ENCODE measurements around the gene BMPR1A. TPM values are rescaled to one million over a fixed set of nuclear protein-coding genes. Genes with fewer than 3 reads are reported as not detected.

The BMPR1A gene
- total RNA-seq, 2 experiments from 2014 or later: 2.9 to 6.8 TPM

DNA sequence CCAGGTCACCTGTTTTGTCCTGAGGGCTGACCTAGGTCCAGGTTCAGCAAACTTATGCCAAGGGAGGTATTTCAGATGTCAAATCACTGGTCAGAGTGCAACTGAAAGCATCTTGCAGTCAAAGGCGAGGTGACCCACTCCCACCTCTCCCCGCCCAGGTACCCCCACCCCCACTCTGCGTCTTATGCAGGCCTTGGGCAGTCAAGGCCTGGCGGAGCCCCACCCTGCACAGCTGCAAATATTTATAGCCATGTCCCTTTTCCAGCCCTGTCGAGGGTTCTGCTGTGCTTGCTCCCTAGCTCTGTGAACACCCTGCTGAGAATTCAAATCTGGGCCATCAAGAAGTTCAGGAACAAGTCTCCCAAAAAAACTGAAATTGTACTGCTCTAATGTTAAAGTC, 40.6 kb upstream of the BMPR1A start:
- Mint-ChIP-seq H3K9me3 (no peaks in the 10 kb centered on the region), H3K4me3 (no peak overlapping the region), H3K36me3 (ENCODE audit: low read depth) (no peaks in the 10 kb centered on the region), H3K27ac (no peak overlapping the region), H3K4me1 (ENCODE audit: low read depth) (peaks cover 6% of the 10 kb centered on the region), H3K27me3 (ENCODE audit: low read depth) (no peaks in the 10 kb centered on the region)
- intact Hi-C loops (cut with micrococcal nuclease): loop anchor here (10.0 kb wide), 1 partner anchor 379 kb away; the partner anchor contains the start of genes GLUD1 and SHLD2
- CTCF ChIA-PET: interaction anchor here (0.7 kb wide), 1 partner anchor 31 kb away, joined by 3 read pairs; no protein-coding TSS in a partner anchor
- DNase-seq: no peak

- H3K27ac Mint-ChIP-seq: no peak overlapping the region
- no peaks in the 10 kb centered on the region for H3K36me3 Mint-ChIP-seq (ENCODE audit: low read depth)
- H3K4me3 Mint-ChIP-seq: no peak overlapping the region
- no peaks in the 10 kb centered on the region for H3K27me3 Mint-ChIP-seq (ENCODE audit: low read depth)
- no peaks in the 10 kb centered on the region for H3K9me3 Mint-ChIP-seq
- CTCF ChIA-PET: no interaction called here
- peaks cover 4% of the 10 kb centered on the region for H3K4me1 Mint-ChIP-seq (ENCODE audit: low read depth)
- no peak for DNase-seq
- intact Hi-C loops (cut with micrococcal nuclease): loop anchor here (10.0 kb wide), 1 partner anchor 378 kb away; the partner anchor contains the start of genes GLUD1 and SHLD2
Measured at GRCh38 chr10:86716466-86716865, 40.0 kb upstream of the BMPR1A start.

DNA sequence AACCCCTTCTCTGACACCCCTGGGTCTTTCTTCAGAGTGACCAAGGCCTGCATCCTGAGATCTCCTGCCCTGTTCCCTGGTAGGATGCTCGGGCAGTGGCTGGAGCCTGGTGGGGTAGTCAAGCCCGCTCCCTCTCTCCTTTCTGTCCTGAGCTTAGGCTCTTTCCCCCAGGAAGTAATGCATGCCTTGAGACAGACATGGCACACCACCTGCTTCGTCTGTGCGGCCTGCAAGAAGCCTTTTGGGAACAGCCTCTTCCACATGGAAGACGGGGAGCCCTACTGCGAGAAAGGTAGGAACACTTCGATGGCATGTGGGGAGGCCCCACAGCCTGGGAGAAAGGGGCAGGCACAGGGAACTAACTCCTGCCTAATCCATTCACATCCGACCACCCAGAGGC, 37.9 kb upstream of the BMPR1A start:
- CTCF ChIA-PET: no interaction called here
- no peak overlapping the region for H3K27ac Mint-ChIP-seq
- H3K4me3 Mint-ChIP-seq: no peak overlapping the region
- peaks cover 2% of the 10 kb centered on the region for H3K4me1 Mint-ChIP-seq (ENCODE audit: low read depth)
- intact Hi-C loops (cut with micrococcal nuclease): loop anchor here (10.0 kb wide), 1 partner anchor 376 kb away; the partner anchor contains the start of genes GLUD1 and SHLD2
- H3K9me3 Mint-ChIP-seq: no peaks in the 10 kb centered on the region
- no peaks in the 10 kb centered on the region for H3K27me3 Mint-ChIP-seq (ENCODE audit: low read depth)
- no peak for DNase-seq
- no peaks in the 10 kb centered on the region for H3K36me3 Mint-ChIP-seq (ENCODE audit: low read depth)

DNA sequence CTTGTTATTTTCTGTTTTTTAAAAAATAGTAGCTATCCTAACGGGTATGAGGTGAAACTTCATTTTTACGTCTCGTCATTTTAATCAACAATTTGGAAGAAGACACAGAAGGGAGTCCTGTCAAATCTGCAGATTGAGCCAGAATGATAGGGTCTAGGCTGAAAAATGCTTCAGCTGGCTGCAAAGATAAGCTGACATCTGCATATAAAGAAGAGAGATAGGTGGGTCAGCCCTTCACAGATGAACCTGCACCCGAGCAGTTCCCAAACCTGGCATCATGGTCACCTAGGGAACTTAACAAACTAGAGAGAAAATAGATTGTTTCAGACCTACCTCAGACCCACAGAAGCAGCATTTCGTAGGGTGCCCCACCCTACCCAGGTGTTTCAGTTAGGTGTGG, 35.2 kb upstream of the BMPR1A start:
- H3K9me3 Mint-ChIP-seq: no peaks in the 10 kb centered on the region
- no peak overlapping the region for H3K27ac Mint-ChIP-seq
- H3K4me1 Mint-ChIP-seq (ENCODE audit: low read depth): peaks cover 2% of the 10 kb centered on the region
- DNase-seq: no peak
- CTCF ChIA-PET: no interaction called here
- no peak overlapping the region for H3K4me3 Mint-ChIP-seq
- intact Hi-C loops (cut with micrococcal nuclease): no loop called here
- no peaks in the 10 kb centered on the region for H3K27me3 Mint-ChIP-seq (ENCODE audit: low read depth)
- H3K36me3 Mint-ChIP-seq (ENCODE audit: low read depth): no peaks in the 10 kb centered on the region

- intact Hi-C loops (cut with micrococcal nuclease): no loop called here
- Mint-ChIP-seq H3K4me3 (no peak overlapping the region), H3K27me3 (ENCODE audit: low read depth) (no peaks in the 10 kb centered on the region), H3K4me1 (ENCODE audit: low read depth) (peaks cover 2% of the 10 kb centered on the region), H3K9me3 (no peaks in the 10 kb centered on the region), H3K27ac (no peak overlapping the region), H3K36me3 (ENCODE audit: low read depth) (no peaks in the 10 kb centered on the region)
- DNase-seq: no peak
- CTCF ChIA-PET: no interaction called here
Measured at GRCh38 chr10:86723009-86723408, 33.4 kb upstream of the BMPR1A start.

DNA sequence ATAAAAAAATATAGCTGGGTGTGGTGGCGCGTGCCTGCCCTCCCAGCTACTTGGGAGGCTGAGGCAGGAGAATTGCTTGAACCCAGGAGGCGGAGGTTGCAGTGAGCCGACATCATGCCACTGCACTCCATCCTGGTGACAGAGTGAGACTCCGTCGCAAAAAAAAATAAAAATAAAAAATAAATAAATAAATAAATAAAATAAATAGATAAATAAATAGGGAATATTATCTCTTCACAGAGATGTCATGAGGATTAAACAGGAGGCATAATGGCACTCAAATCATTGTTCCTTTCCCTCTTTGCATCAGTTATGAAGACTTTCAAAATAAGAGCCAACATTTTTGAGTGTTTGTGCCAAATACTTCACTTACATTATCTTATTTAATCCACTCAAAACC, 32.0 kb upstream of the BMPR1A start:
- peaks cover 2% of the 10 kb centered on the region for H3K4me1 Mint-ChIP-seq (ENCODE audit: low read depth)
- H3K27ac Mint-ChIP-seq: no peak overlapping the region
- H3K9me3 Mint-ChIP-seq: no peaks in the 10 kb centered on the region
- no peaks in the 10 kb centered on the region for H3K36me3 Mint-ChIP-seq (ENCODE audit: low read depth)
- intact Hi-C loops (cut with micrococcal nuclease): no loop called here
- H3K4me3 Mint-ChIP-seq: no peak overlapping the region
- CTCF ChIA-PET: no interaction called here
- no peaks in the 10 kb centered on the region for H3K27me3 Mint-ChIP-seq (ENCODE audit: low read depth)
- no peak for DNase-seq

GRCh38 chr10:86725980-86726676, 30.3 kb upstream of the BMPR1A start:
- H3K4me3 Mint-ChIP-seq: no peak overlapping the region
- CTCF ChIA-PET: interaction anchor here (1.1 kb wide), 1 partner anchor 31 kb away, joined by 3 read pairs; no protein-coding TSS in a partner anchor
- peaks cover 2% of the 10 kb centered on the region for H3K4me1 Mint-ChIP-seq (ENCODE audit: low read depth)
- no peak for DNase-seq
- intact Hi-C loops (cut with micrococcal nuclease): no loop called here
- H3K36me3 Mint-ChIP-seq (ENCODE audit: low read depth): no peaks in the 10 kb centered on the region
- no peaks in the 10 kb centered on the region for H3K27me3 Mint-ChIP-seq (ENCODE audit: low read depth)
- H3K27ac Mint-ChIP-seq: no peak overlapping the region
- no peaks in the 10 kb centered on the region for H3K9me3 Mint-ChIP-seq

DNA sequence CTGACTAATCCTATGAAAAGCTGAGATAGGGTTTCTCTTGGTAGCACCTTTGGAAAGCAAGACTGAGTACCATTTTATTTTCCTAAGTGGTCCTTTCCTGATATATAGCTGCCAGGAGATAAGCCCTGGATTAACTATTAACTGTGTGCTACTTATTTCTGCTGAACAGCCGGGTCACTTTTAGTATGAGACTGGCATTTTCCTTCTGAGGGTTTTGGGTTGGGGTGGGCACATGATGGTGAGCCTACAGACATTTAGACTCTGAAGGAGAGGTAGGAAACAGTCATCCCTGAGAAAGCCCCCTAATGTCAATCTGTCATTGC, 29.8 kb upstream of the BMPR1A start:
- Mint-ChIP-seq H3K27me3 (ENCODE audit: low read depth) (no peaks in the 10 kb centered on the region), H3K27ac (no peak overlapping the region), H3K36me3 (ENCODE audit: low read depth) (no peaks in the 10 kb centered on the region), H3K9me3 (no peaks in the 10 kb centered on the region), H3K4me3 (no peak overlapping the region), H3K4me1 (ENCODE audit: low read depth) (peaks cover 2% of the 10 kb centered on the region)
- CTCF ChIA-PET: interaction anchor here (1.1 kb wide), 1 partner anchor 31 kb away, joined by 3 read pairs; no protein-coding TSS in a partner anchor
- no peak for DNase-seq
- intact Hi-C loops (cut with micrococcal nuclease): no loop called here

GRCh38 chr10:86727470-86727869, 28.9 kb upstream of the BMPR1A start:
- Mint-ChIP-seq H3K27ac (no peak overlapping the region), H3K4me3 (no peak overlapping the region), H3K9me3 (no peaks in the 10 kb centered on the region), H3K4me1 (ENCODE audit: low read depth) (peaks cover 2% of the 10 kb centered on the region), H3K27me3 (ENCODE audit: low read depth) (no peaks in the 10 kb centered on the region), H3K36me3 (ENCODE audit: low read depth) (no peaks in the 10 kb centered on the region)
- CTCF ChIA-PET: no interaction called here
- intact Hi-C loops (cut with micrococcal nuclease): no loop called here
- DNase-seq: no peak

DNA sequence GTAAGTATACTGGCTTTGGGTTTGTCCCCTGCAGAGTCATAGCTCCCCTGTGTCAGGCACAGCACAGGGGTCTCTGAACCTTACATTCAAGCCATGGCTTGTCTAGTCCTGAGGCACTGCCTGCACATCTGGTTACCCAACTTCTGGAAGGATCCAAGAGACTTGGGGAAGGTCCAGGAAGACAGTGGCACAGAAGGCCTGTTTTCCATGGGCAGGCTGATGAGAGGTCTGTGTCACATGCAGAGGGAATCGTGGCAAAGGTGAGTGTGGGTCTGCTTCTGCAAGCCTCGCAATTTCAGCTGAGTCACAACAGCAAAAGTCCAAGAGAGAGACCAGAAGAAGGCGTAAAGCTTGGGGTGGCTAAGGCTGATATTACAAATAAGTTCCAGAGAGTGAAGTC, 28.4 kb upstream of the BMPR1A start:
- no peaks in the 10 kb centered on the region for H3K27me3 Mint-ChIP-seq (ENCODE audit: low read depth)
- no peak for DNase-seq
- H3K9me3 Mint-ChIP-seq: no peaks in the 10 kb centered on the region
- peaks cover 2% of the 10 kb centered on the region for H3K4me1 Mint-ChIP-seq (ENCODE audit: low read depth)
- intact Hi-C loops (cut with micrococcal nuclease): no loop called here
- no peaks in the 10 kb centered on the region for H3K36me3 Mint-ChIP-seq (ENCODE audit: low read depth)
- no peak overlapping the region for H3K27ac Mint-ChIP-seq
- H3K4me3 Mint-ChIP-seq: no peak overlapping the region
- CTCF ChIA-PET: no interaction called here

GRCh38 chr10:86729677-86730076, 26.7 kb upstream of the BMPR1A start:
- Mint-ChIP-seq H3K36me3 (ENCODE audit: low read depth) (no peaks in the 10 kb centered on the region), H3K27ac (no peak overlapping the region), H3K4me1 (ENCODE audit: low read depth) (no peaks in the 10 kb centered on the region), H3K9me3 (no peaks in the 10 kb centered on the region), H3K27me3 (ENCODE audit: low read depth) (no peaks in the 10 kb centered on the region), H3K4me3 (no peak overlapping the region)
- DNase-seq: no peak
- CTCF ChIA-PET: no interaction called here
- intact Hi-C loops (cut with micrococcal nuclease): no loop called here

DNA sequence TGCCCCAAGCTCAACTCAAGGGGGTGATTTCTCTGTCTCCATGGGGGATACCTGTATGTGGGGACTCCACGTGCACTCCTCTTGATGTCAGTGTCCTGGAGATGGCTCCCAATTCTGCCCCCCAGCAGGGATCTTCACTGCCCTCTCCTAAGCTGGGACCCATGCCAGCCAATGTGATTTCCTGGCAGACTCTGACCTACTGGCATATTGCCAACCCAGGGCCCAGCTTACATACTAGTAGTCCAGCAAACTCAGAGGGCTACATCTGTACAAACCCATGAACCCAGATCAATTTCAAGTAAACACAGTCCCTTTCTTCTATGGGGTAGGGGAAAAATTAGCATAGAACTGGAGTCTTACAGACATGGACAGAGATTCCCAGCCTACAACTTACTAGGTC, 26.2 kb upstream of the BMPR1A start:
- H3K27me3 Mint-ChIP-seq (ENCODE audit: low read depth): no peaks in the 10 kb centered on the region
- no peak for DNase-seq
- CTCF ChIA-PET: no interaction called here
- H3K27ac Mint-ChIP-seq: no peak overlapping the region
- H3K4me1 Mint-ChIP-seq (ENCODE audit: low read depth): no peaks in the 10 kb centered on the region
- intact Hi-C loops (cut with micrococcal nuclease): no loop called here
- no peaks in the 10 kb centered on the region for H3K36me3 Mint-ChIP-seq (ENCODE audit: low read depth)
- H3K4me3 Mint-ChIP-seq: no peak overlapping the region
- no peaks in the 10 kb centered on the region for H3K9me3 Mint-ChIP-seq

DNA sequence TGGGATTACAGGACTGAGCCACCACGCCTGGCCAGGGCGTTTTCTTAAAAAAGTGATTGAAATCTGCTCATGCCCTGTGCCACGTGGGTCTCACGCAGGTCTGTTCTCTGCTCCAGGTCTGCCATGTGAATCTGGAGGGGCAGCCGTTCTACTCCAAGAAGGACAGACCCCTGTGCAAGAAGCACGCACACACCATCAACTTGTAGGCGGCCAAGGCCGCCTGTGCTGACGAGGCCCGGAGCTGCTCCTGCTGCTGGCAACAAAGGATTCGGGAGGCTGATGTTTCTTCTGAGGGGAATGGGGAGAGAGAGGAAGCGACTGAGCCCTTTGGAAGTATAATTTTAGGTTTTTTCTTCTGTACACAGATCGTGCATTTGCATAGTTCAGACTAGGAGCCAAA, 23.6 kb upstream of the BMPR1A start:
- H3K9me3 Mint-ChIP-seq: no peaks in the 10 kb centered on the region
- no peaks in the 10 kb centered on the region for H3K36me3 Mint-ChIP-seq (ENCODE audit: low read depth)
- DNase-seq: no peak
- H3K4me3 Mint-ChIP-seq: no peak overlapping the region
- CTCF ChIA-PET: no interaction called here
- H3K27ac Mint-ChIP-seq: no peak overlapping the region
- no peaks in the 10 kb centered on the region for H3K4me1 Mint-ChIP-seq (ENCODE audit: low read depth)
- no peaks in the 10 kb centered on the region for H3K27me3 Mint-ChIP-seq (ENCODE audit: low read depth)
- intact Hi-C loops (cut with micrococcal nuclease): no loop called here
